NK-92 (cell line): ENCODE results near the gene ANKS1A.
A peak's percentile ranks its signal among the peaks of the same experiment; 100 is the strongest.
"Not testable (repeated sequence)": the region's sequence is repeated elsewhere in the genome, so short reads cannot be mapped to it uniquely, and the experiment has no call there.

Experiments
- DNase-seq: peaks from one replicate; lab custom pipeline; 2025; ENCODE audit not compliant: unreplicated experiment; lab: John Stamatoyannopoulos, UW

The ANKS1A gene

DNA sequence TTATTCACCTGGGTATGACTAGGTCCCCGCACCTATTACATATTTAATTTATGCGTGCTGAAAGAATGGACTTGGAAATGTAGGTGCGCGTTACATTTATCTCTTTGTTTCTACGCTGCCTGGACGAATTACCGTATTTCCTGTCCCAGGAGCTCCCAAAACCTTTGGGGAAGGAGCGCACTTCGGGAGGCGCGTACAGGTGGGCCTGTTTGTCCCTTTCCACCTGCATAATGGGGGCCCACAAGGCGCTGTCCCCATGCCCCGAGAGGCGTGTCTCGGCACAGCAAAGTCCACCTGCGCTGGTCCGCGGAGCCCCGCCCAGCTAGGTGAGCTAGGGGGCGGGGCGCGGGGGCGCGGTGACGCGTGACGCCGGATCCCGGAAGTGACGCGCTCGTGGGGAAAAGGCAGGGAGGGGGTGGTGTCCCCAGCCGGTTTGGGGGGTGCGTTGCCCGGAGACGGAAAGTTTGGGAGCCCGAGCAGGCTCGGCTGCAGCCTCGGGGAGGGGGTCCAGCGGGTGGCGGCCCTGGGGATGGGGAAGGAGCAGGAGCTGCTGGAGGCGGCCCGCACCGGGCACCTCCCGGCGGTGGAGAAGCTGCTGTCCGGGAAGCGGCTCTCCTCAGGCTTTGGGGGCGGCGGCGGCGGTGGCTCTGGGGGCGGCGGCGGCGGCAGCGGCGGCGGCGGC lies at the start of gene ANKS1A:
Gene ANKS1A, plus strand, starts transcription at position 382 of the 682 bp plus-strand sequence. Its CDS starts 148 bp downstream, at position 530.
- DNase-seq, result peak; percentile 46

- DNase-seq, result no peak
These were observed 49.2 kb upstream of the ANKS1A start for GRCh38 chr6:34839666-34840352.

DNA sequence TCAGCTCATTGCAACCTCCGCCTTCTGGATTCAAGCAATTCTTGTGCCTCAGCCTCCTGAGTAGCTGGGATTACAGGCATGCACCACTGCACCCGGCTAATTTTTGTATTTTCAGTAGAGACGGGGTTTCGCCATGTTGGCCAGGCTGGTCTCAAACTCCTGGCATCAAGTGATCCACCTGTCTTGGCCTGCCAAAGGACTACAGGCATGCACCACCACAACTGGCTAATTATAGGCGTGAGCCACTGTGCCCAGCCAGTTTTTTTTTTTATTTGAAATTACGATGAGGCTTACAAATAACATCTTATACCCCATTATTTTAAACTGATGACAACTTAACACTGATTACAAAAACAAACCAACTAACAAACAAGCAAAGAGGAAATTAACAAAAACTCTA lies 40.0 kb upstream of the ANKS1A start:
- not testable (repeated sequence) for DNase-seq

DNA sequence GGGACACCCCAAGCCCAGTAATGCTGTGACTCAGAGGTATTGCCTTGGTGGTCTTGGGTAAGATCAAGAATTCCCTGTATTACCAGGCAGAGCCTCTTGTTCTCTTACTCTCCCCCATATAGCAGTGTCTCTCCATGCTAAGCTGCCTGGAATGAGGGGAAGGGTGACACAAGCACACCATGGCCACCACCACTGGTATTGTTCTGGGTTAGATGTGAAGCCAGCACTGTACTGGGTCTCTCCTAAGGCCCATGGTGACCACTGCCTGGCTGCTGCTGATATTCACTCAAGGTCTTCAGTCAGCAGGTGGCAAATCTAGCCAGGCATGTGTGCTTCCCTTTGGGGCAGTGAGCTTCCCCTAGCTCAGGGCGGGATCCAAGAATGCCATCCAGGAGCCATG lies 37.7 kb upstream of the ANKS1A start:
- no peak for DNase-seq

- no peak for DNase-seq
These were observed 36.5 kb upstream of the ANKS1A start for GRCh38 chr6:34852406-34853085.

DNA sequence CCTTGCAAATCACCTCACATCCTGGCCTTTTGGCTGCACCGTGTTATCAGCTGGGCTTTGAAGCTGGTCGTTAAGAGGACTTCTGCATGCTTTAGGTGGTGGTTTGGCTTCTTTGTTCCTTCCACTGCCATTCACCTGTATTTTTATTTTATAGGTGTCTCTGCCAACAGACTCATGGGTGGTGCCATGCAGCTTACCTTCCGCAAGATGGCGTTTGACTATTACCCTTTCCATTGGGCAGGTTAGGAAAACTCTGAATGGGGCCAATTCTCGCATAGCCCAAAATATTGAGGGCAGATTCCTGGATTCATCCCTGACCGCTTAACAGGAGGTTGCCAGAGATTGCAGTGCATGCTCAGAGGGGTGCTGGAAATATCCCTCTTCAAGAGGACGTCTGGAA lies 33.6 kb upstream of the ANKS1A start:
- DNase-seq, result no peak

- DNase-seq, result no peak
These were observed 30.4 kb upstream of the ANKS1A start for GRCh38 chr6:34858681-34859080.

- no peak for DNase-seq
These were observed 29.1 kb upstream of the ANKS1A start for GRCh38 chr6:34859951-34860350.

GRCh38 chr6:34860776-34861175 lies 28.3 kb upstream of the ANKS1A start:
- DNase-seq, result no peak

- no peak for DNase-seq
These were observed 25.0 kb upstream of the ANKS1A start for GRCh38 chr6:34864007-34864406.

DNA sequence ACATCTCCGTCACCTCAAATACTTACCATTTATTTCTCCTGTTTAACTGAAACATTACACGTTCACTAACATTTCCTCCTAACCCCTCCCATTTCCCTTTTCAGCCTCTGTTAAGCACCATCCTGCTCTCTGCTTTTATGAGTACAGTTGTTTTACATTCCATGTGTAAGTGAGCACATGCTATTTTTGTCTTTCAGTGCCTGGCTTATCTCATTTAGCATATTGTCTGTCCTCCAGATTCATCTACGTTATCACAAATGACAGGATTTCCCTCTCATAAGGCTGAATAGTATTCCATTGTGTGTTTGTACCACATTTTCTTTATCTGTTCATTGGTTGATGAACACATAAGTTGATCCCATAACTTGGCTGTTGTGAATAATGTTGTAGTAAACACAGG lies 23.9 kb upstream of the ANKS1A start:
- DNase-seq, result no peak

GRCh38 chr6:34866509-34866908 lies 22.5 kb upstream of the ANKS1A start:
- no peak for DNase-seq

- no peak for DNase-seq
These were observed 21.6 kb upstream of the ANKS1A start for GRCh38 chr6:34867484-34867883.

DNA sequence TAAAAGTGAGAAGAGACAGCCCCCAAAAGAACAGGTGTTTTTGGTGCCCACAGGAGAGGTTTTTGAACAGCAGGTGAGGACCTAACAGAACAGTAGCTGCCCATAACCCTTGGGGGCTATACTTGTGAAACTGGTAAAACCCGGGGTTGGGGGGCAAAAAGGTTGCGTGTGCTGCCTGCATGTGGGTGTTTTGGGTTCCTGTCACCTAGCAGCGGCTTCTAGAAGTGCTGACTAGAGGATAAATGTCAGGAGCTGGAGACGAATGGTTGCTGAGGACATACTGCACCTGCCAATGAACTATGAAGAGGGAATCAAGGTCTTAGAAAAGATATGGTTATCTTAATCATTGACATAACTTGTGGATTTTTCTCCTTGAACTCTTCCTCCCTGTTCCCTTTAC lies 17.2 kb upstream of the ANKS1A start:
- DNase-seq, result no peak

DNA sequence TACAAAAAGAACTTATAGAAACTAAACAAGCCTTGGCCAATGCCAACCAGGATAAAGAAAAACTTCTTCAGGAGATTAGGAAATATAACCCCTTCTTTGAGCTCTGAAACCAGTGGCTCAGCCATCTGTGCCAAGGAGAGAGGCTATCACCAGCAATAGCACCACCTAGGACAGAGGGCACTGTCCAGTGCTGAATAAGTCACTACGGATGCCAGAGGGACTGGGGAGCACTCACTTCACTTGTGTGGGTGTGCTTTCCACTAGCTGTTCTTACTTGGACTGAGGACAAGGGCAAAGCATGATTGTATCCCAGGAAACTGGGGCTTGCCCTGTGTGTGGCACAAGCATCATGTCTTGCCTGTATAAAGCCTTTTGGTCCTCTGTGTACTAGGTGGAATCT lies 16.7 kb upstream of the ANKS1A start:
- no peak for DNase-seq

DNA sequence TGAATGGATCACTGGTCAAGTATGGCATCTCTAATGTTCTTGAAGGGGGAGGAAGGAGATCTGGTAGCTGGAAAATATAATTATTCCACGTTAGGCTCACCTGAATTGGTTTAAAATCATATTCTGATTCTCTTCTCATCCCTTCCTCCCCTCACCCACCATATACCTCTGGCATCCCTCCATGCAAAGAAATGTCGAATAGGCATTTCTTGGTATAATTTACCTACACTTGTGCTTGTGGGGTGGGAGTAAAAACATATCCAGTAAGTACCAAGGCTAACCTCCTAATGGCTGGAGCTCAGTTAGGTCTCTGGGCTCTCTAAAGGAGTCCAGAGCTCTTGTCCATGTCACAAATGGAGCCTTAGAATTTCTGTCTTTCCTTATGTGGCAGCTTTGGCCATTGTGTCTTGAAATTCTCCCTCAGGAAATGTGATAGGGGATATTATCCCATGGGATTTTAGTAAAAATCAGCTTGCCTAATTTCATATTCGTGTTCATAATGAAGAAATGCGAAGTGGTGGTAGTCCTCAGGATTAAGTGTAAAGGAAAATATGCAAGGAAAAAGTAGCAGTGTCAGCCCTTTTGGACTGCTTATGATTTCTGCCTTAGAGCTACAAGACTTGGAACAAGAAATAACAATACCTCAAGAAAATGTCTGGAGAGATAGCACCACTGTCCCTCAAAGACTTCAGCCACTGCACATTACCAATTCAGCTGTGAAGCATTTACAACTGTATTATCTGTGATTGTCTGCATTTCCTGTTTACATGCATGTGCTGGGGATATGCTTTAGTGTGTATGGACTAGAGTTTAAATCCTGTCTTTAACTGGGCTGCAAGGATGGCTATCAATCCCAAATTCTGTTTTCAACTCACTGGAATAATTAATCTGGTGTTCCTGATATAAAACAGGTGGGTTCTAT lies 13.5 kb upstream of the ANKS1A start:
- DNase-seq, result no peak

DNA sequence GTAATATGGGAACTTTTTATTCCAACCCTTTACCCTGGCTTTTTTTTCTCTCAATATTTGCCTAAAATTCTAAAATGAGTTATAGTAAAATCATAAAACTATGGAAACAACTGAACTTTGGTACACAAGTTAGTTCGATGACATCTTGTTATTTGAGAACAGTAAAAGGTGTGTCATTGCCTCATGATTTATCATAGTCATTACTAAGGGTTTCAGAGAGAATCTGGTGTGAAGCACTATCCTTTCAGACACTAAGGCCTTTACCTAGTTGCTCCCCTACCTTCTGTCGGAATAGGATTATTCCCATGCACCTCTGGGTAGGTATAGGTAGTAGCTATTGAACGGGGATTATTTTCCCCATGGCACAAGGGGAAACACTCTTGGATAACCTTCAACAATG lies 12.6 kb upstream of the ANKS1A start:
- DNase-seq, result no peak

DNA sequence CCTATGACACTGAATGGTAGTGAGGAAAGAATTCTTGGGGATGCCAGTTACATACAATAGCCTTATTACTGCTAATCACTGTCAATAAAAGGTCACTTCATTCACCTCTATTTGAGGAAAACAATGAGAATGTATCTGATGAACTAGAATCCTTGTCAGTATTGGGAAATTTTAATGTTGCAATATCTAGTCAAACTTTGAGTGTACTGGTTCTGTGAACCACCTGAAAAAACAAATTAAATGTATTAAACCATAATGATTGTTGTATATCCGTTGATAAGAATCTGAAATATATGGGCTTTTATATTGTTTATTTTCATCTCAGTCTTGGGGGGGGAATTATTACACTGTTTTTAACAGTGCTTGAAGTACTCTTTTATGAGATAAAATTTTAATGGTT lies 11.8 kb upstream of the ANKS1A start:
- no peak for DNase-seq

DNA sequence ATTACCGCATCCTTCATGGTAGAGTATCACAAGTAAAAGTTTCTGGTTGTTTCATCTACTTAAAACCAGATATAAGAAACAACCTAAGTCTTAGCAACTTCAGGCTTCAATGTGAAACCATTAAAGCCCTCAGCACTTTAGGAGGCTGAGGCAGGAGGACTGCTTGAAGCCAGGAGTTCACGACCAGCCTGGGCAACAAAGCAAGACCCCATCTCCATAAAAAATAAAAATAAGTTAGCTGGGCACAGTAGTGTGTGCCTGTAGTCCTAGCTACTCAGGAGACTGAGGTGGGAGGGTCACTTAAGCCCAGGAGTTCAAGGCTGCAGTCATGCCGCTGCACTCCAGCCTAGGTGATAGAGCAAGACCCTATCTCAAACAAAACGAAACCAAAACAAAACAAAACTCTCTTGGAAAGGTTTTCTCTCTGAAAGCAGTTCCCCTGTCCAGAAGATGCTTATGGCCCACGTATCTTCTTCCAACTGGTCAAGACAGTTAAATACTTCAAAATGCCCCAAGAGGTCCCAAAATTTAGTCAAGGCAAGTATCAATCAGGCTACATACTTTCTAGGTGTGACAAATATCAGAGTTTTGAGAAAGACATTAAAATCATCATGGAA lies 11.1 kb upstream of the ANKS1A start:
- no peak for DNase-seq

GRCh38 chr6:34884073-34884472 lies 5.0 kb upstream of the ANKS1A start:
- DNase-seq, result not testable (repeated sequence)

DNA sequence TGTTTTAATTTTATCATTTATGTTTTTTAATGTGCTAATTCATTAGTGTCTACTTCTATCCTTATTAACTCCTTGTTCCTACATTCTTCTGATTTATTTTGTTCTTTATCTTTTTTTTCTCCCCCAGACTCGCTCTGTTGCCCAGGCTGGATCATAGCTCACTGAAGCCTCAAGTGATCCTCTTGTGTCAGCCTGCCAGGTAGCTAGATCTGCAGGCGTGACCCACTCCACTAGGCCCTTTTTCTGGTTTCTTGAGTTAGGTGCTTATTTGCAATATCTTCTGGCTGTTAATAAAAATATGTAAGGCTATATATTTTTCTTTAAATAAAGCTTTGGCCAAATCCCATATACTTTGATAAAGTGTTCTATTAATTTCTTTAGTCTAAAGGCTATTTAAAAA lies 4.1 kb upstream of the ANKS1A start:
- no peak for DNase-seq
